Muscle layer of duodenum (tissue), 2 donors: ENCODE measurements around the gene ZNF516.

Experiments used
- H3K27ac ChIP-seq: one replicate; pipeline ENCODE4 v1.7.0; 2013; ENCODE audit warnings: mild to moderate bottlenecking, low read length
- H3K27me3 ChIP-seq: one replicate; pipeline ENCODE4 v1.7.0; 2013; ENCODE audit warnings: low read depth, mild to moderate bottlenecking, control low read depth, low read length
- H3K36me3 ChIP-seq, 2 donors: one replicate each; pipeline ENCODE4 v1.7.0; 2013; ENCODE audit warnings: low read length in 2 of 2, control low read depth in 1 of 2, mild to moderate bottlenecking in 1 of 2; ENCODE audit not compliant: insufficient read depth in 2 of 2, control insufficient read depth in 1 of 2
- H3K4me1 ChIP-seq, 2 donors: one replicate each; pipeline ENCODE4 v1.7.0; 2013; ENCODE audit warnings: low read length in 2 of 2, mild to moderate bottlenecking in 2 of 2, control low read depth in 1 of 2, moderate library complexity in 1 of 2; ENCODE audit not compliant: insufficient read depth in 2 of 2, control insufficient read depth in 1 of 2
- H3K4me3 ChIP-seq, 2 donors: one replicate each; pipeline ENCODE4 v1.7.0; 2013; ENCODE audit warnings: low read length in 2 of 2, low read depth in 1 of 2, mild to moderate bottlenecking in 1 of 2
- H3K9me3 ChIP-seq, 2 donors: one replicate each; pipeline ENCODE4 v1.7.0; 2013; ENCODE audit warnings: low read length in 2 of 2, control low read depth in 1 of 2, mild to moderate bottlenecking in 1 of 2; ENCODE audit not compliant: control insufficient read depth in 1 of 2
- donor health status: healthy.

The ZNF516 gene

GRCh38 chr18:76494231-76495005 lies 624 bp downstream of the ZNF516 start:
- H3K36me3 ChIP-seq, result no peaks in the 10 kb centered on the region
- no peaks in the 10 kb centered on the region for H3K9me3 ChIP-seq
- no peaks in the 10 kb centered on the region for H3K27me3 ChIP-seq
- peak overlapping the region; percentile 92 for H3K27ac ChIP-seq
- H3K4me1 ChIP-seq, result peaks cover 9% of the 10 kb centered on the region in 2 donors
- peak overlapping the region; percentile 74 to 96 for H3K4me3 ChIP-seq

GRCh38 chr18:76493213-76494161 lies 1.6 kb downstream of the ZNF516 start:
- Histone ChIP-seq H3K27me3 (no peaks in the 10 kb centered on the region), H3K36me3 (no peaks in the 10 kb centered on the region), H3K4me1 (peaks cover 14 to 16% of the 10 kb centered on the region in 2 donors), H3K4me3 (peak overlapping the region; percentile 74 to 96), H3K9me3 (no peaks in the 10 kb centered on the region), H3K27ac (peak overlapping the region; percentile 92)

- H3K27ac ChIP-seq, result peak overlapping the region; percentile 92
- no peaks in the 10 kb centered on the region for H3K27me3 ChIP-seq
- H3K9me3 ChIP-seq, result no peaks in the 10 kb centered on the region
- H3K4me3 ChIP-seq, result peak overlapping the region; percentile 74 to 96
- no peaks in the 10 kb centered on the region for H3K36me3 ChIP-seq
- H3K4me1 ChIP-seq, result peaks cover 16 to 18% of the 10 kb centered on the region in 2 donors
These were observed 2.3 kb downstream of the ZNF516 start for GRCh38 chr18:76492669-76493212.

GRCh38 chr18:76491776-76492668 lies 3.0 kb downstream of the ZNF516 start:
- H3K36me3 ChIP-seq, result no peaks in the 10 kb centered on the region
- no peaks in the 10 kb centered on the region for H3K9me3 ChIP-seq
- peak overlapping the region; percentile 74 to 96 for H3K4me3 ChIP-seq
- H3K27ac ChIP-seq, result peak overlapping the region; percentile 92
- H3K4me1 ChIP-seq, result peaks cover 16 to 22% of the 10 kb centered on the region in 2 donors
- H3K27me3 ChIP-seq, result no peaks in the 10 kb centered on the region

- Histone ChIP-seq H3K9me3 (no peaks in the 10 kb centered on the region), H3K4me1 (peaks cover 16 to 22% of the 10 kb centered on the region in 2 donors), H3K27me3 (no peaks in the 10 kb centered on the region), H3K27ac (no peak overlapping the region), H3K36me3 (no peaks in the 10 kb centered on the region), H3K4me3 (peak overlapping the region; percentile 74 to 96)
These were observed 3.6 kb downstream of the ZNF516 start for GRCh38 chr18:76491473-76491775.

- H3K27ac ChIP-seq, result peak overlapping the region; percentile 74
- H3K4me3 ChIP-seq, result peak overlapping the region; percentile 73 to 75
- no peaks in the 10 kb centered on the region for H3K9me3 ChIP-seq
- peaks cover 16 to 22% of the 10 kb centered on the region in 2 donors for H3K4me1 ChIP-seq
- H3K36me3 ChIP-seq, result no peaks in the 10 kb centered on the region
- no peaks in the 10 kb centered on the region for H3K27me3 ChIP-seq
These were observed 4.2 kb downstream of the ZNF516 start for GRCh38 chr18:76490670-76491472.

GRCh38 chr18:76490033-76490432 lies 5.0 kb downstream of the ZNF516 start:
- H3K36me3 ChIP-seq, result no peaks in the 10 kb centered on the region
- no peaks in the 10 kb centered on the region for H3K9me3 ChIP-seq
- H3K27ac ChIP-seq, result peak overlapping the region; percentile 74
- H3K27me3 ChIP-seq, result no peaks in the 10 kb centered on the region
- H3K4me1 ChIP-seq, result peaks cover 19 to 22% of the 10 kb centered on the region in 2 donors
- peak overlapping the region; percentile 73 to 75 for H3K4me3 ChIP-seq

- Histone ChIP-seq H3K9me3 (no peaks in the 10 kb centered on the region), H3K4me3 (no peak overlapping the region), H3K36me3 (no peaks in the 10 kb centered on the region), H3K27ac (peak overlapping the region; percentile 74), H3K27me3 (no peaks in the 10 kb centered on the region), H3K4me1 (peaks cover 19 to 22% of the 10 kb centered on the region in 2 donors)
These were observed 6.0 kb downstream of the ZNF516 start for GRCh38 chr18:76489081-76489480.

- Histone ChIP-seq H3K27me3 (no peaks in the 10 kb centered on the region), H3K36me3 (no peaks in the 10 kb centered on the region), H3K27ac (peak overlapping the region; percentile 53), H3K9me3 (no peaks in the 10 kb centered on the region), H3K4me3 (peak overlapping the region; percentile 1 to 12), H3K4me1 (peaks cover 19 to 23% of the 10 kb centered on the region in 2 donors)
These were observed 6.9 kb downstream of the ZNF516 start for GRCh38 chr18:76488190-76488589.

- Histone ChIP-seq H3K36me3 (no peaks in the 10 kb centered on the region), H3K9me3 (no peaks in the 10 kb centered on the region), H3K4me1 (peaks cover 19 to 26% of the 10 kb centered on the region in 2 donors), H3K27me3 (no peaks in the 10 kb centered on the region), H3K27ac (peak overlapping the region; percentile 53), H3K4me3 (peak overlapping the region; percentile 1 to 12)
These were observed 7.3 kb downstream of the ZNF516 start for GRCh38 chr18:76487782-76488181.
